Uterus (tissue), 4 donors: ENCODE results near the gene JPH3. TPM values are rescaled to one million over a fixed set of nuclear protein-coding genes. Genes with fewer than 3 reads are reported as not detected.

Experiments
- DNase-seq, 2 donors: peaks; one replicate each; pipeline ENCODE4 v3.0.0-alpha.2; 2019 to 2020
- H3K27ac ChIP-seq, 2 donors: fragments of 200-600 bp; sonication (generic); 1 replicate in 1 of 2; 2 replicates in 1 of 2; pipeline ENCODE4 v1.5.1; 2016 to 2018
- H3K27me3 ChIP-seq, 2 donors: fragments of 200-600 bp; sonication (generic); one replicate each; pipeline ENCODE4 v1.5.1; 2018 to 2019; ENCODE audit warnings: control low read depth in 1 of 2
- H3K36me3 ChIP-seq, 2 donors: fragments of 200-600 bp; sonication (generic); one replicate each; pipeline ENCODE4 v1.5.1; 2019; ENCODE audit warnings: control low read depth in 1 of 2
- H3K4me1 ChIP-seq, 2 donors: fragments of 200-600 bp; sonication (generic); one replicate each; pipeline ENCODE4 v1.5.1; 2018 to 2019; ENCODE audit warnings: control low read depth in 1 of 2
- H3K4me3 ChIP-seq, 2 donors: fragments of 200-600 bp; sonication (generic); 1 replicate in 1 of 2; 2 replicates in 1 of 2; pipeline ENCODE4 v1.5.1; 2018 to 2019; ENCODE audit warnings: mild to moderate bottlenecking in 1 of 2
- H3K9me3 ChIP-seq, 2 donors: fragments of 200-600 bp; sonication (generic); one replicate each; pipeline ENCODE4 v1.5.1; 2019; ENCODE audit warnings: control low read depth in 1 of 2
- POLR2A ChIP-seq, 2 donors: fragments of 450-650 bp; IDR thresholded peaks; one replicate each; pipeline ENCODE4 v1.6.1; 2016; ENCODE audit warnings: antibody characterized with exemption in 2 of 2, mild to moderate bottlenecking in 1 of 2, moderate library complexity in 1 of 2
- intact Hi-C: fragments of 100-400 bp; cut with DNase I; formaldehyde crosslinking; loops from one replicate; pipeline ENCODE4 v1.15.1; 2023; ENCODE audit warnings: low total_unique reads
- total RNA-seq, 4 donors: library from RNA; depleted of rRNA in 3 of 4; stranded (reverse); fragments of >200 nt in 3 of 4; gene quantifications; one replicate each; pipeline versions ENCODE4 v1.1.0 to v1.2.4, GENCODE V29; 2014 to 2023
- TF ChIP-seq, protein P1 (sequence below), 4 experiments: fragments of 200-600 bp in 2 of 4; fragments of 450-650 bp in 2 of 4; sonication (generic) in 2 of 4; IDR thresholded peaks; one replicate each; pipeline ENCODE4 v1.5.1; 2016 to 2019; ENCODE audit warnings: antibody characterized with exemption in 4 of 4, mild to moderate bottlenecking in 2 of 4, moderate library complexity in 1 of 4
- donor health status: DM: yes; HTN: yes; CAD: no.

The JPH3 gene
- total RNA-seq, 4 donors from 2014 or later = 0.27 to 1.1 TPM; not detected in 2

DNA sequence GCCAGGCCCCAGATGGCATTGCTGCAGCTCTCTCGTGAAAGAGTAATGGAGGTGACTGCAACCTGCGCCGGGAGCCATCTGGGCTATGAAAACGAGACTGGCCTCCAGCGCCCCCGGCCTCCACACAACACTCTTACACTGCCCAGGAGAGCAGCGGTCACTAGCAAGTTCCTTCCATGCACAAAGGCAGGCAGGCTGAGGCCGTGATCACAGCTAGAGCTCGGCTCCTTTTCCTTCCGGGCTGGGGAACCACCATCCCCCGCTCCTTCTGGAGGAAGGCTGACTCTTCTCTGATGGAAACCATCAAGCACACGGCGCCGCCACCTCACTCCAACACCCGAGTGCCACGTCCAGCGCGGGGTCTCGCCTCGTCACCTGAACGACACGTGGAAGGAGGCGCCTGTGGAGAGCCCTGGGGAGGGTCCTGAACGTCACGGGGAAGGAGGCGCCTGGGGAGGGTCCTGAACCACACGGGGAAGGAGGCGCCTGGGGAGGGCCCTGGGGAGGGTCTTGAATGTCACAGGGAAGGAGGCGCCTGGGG lies 101.6 kb downstream of the JPH3 start:
- Histone ChIP-seq H3K9me3 (no peaks in the 10 kb centered on the region), H3K4me3 (no peak overlapping the region), H3K27me3 (no peaks in the 10 kb centered on the region), H3K36me3 (no peaks in the 10 kb centered on the region), H3K4me1 (no peaks in the 10 kb centered on the region), H3K27ac (no peak overlapping the region)
- DNase-seq = no peak
- no peak for TF ChIP-seq POLR2A (IDR thresholded peaks at IDR 0.05)
- intact Hi-C loops = no loop called here

DNA sequence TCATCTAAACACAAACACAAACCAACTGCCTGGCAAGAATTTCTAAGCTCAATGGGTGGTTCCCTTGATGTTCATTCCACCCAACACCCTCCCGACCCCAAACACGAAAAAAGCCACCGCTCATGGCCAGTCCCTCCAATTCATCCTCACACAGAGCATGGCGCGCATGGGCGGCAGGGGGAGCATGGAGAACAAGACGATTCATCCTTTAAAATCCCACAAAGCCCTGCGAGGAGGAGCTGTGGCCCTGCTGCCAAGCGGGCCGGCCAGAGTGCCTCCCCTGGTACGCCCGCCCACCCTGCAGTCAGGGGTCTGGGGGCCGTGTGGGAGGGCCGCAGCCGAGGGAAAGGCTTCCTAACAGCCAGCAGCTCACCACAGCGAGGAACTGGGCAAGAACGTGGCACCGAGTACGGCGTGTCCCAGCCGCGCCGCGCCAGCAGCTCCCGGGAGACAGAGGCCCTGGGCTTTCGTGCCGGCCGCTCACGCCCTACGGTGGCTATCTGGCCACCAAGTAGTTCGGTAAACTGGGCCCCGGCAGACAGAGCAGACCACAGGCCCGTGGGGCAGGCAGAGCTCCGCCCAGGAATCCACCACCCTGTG lies 102.5 kb downstream of the JPH3 start:
- DNase-seq = no peak
- intact Hi-C loops = no loop called here
- TF ChIP-seq, protein P1, sequence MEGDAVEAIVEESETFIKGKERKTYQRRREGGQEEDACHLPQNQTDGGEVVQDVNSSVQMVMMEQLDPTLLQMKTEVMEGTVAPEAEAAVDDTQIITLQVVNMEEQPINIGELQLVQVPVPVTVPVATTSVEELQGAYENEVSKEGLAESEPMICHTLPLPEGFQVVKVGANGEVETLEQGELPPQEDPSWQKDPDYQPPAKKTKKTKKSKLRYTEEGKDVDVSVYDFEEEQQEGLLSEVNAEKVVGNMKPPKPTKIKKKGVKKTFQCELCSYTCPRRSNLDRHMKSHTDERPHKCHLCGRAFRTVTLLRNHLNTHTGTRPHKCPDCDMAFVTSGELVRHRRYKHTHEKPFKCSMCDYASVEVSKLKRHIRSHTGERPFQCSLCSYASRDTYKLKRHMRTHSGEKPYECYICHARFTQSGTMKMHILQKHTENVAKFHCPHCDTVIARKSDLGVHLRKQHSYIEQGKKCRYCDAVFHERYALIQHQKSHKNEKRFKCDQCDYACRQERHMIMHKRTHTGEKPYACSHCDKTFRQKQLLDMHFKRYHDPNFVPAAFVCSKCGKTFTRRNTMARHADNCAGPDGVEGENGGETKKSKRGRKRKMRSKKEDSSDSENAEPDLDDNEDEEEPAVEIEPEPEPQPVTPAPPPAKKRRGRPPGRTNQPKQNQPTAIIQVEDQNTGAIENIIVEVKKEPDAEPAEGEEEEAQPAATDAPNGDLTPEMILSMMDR (IDR thresholded peaks at IDR 0.05) = no peak
- TF ChIP-seq POLR2A (IDR thresholded peaks at IDR 0.05) = no peak
- Histone ChIP-seq H3K36me3 (no peaks in the 10 kb centered on the region), H3K27me3 (no peaks in the 10 kb centered on the region), H3K9me3 (no peaks in the 10 kb centered on the region), H3K4me1 (no peaks in the 10 kb centered on the region), H3K27ac (no peak overlapping the region), H3K4me3 (no peak overlapping the region)

DNA sequence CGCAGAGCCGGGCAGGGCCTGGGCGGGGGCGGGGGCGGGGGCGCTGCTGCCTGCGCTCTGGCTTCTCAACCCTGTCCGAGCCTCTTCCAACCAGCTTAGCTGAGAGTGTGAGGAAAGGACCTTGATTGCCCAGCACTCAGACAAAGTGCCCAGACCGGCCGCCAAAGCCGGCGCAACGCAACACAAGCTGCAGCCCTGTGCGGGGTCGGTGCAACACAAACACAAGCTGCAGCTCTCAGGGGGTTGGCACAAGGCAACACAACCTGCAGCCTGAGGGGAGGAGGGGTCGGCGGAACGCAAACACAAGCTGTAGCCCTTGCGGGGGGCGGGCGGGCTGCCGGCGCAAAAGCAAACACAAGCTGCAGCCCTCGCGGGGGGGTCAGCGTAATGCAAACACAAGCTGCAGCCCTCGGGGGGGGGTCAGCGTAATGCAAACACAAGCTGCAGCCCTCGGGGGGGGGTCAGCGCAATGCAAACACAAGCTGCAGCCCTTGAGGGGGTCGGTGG lies 103.5 kb downstream of the JPH3 start:
- TF ChIP-seq, protein P1 (IDR thresholded peaks at IDR 0.05) = no peak
- TF ChIP-seq POLR2A (IDR thresholded peaks at IDR 0.05) = no peak
- H3K27me3 ChIP-seq = no peaks in the 10 kb centered on the region
- intact Hi-C loops = no loop called here
- H3K36me3 ChIP-seq = no peaks in the 10 kb centered on the region
- no peaks in the 10 kb centered on the region for H3K4me1 ChIP-seq
- H3K27ac ChIP-seq = no peak overlapping the region
- H3K4me3 ChIP-seq = no peak overlapping the region
- no peaks in the 10 kb centered on the region for H3K9me3 ChIP-seq
- DNase-seq = no peak

DNA sequence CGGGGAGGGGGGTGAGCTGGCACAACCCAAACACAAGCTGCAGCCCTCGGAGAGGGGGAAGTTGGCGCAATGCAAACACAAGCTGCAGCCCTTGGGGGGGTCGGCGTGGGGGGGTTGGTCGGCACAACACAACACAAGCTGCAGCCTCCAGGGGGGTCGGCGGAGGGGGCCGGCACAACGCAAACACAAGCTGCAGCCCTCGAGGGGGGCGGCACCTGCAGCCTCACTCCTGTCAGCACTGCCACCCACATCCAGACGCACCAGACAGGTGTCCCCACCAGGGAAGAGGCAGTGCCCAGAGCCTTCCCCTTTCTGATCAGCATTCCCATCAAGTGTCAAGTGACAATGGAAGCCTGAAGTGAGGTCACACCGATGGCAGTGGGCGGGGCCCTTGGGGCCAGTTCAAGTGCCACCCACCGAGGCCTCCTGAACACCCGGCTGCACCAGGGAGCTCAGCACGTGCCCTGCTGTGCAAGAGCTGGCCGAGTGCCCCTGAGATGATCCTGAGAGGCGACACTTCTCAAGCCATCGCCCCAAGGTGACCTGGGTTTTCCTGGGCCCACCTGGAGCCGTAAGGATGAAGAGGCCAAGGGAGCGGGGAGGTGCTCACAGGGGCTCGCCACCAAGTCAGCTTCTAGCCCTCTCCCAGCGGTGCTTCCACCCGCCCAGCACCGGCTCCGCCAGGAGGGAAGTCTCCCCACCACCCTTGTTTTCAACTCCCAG lies 104.1 kb downstream of the JPH3 start:
- H3K4me3 ChIP-seq = no peak overlapping the region
- H3K36me3 ChIP-seq = no peaks in the 10 kb centered on the region
- H3K27me3 ChIP-seq = no peaks in the 10 kb centered on the region
- TF ChIP-seq POLR2A (IDR thresholded peaks at IDR 0.05) = no peak
- TF ChIP-seq, protein P1 (IDR thresholded peaks at IDR 0.05) = no peak
- intact Hi-C loops = no loop called here
- DNase-seq = no peak
- H3K27ac ChIP-seq = no peak overlapping the region
- H3K4me1 ChIP-seq = no peaks in the 10 kb centered on the region
- no peaks in the 10 kb centered on the region for H3K9me3 ChIP-seq

DNA sequence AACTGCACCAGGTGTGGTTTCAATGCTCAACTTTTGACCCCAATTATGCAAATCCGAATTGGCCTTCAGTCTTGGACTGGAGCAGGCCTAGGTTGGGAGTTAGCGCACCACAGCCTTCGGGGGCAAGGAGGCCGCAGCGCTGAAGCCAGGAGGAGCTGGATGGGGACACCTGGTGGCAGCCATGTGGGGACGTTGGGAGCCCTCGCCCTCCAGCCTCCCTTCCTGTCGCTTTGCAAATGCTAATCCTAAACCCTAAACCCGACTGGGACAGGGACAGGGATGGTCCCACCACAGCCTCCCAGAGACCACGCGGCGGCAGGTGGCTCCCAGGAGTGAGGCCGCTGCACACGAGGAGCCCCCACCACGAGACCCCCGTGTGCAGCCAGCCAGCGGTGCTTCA lies 104.8 kb downstream of the JPH3 start:
- no peak for TF ChIP-seq POLR2A (IDR thresholded peaks at IDR 0.05)
- TF ChIP-seq, protein P1 (IDR thresholded peaks at IDR 0.05) = no peak
- H3K36me3 ChIP-seq = no peaks in the 10 kb centered on the region

More for the DNA sequence above, 104.8 kb downstream of the JPH3 start:
- no peaks in the 10 kb centered on the region for H3K4me1 ChIP-seq
- intact Hi-C loops = no loop called here
- H3K4me3 ChIP-seq = no peak overlapping the region
- no peaks in the 10 kb centered on the region for H3K27me3 ChIP-seq
- no peak for DNase-seq
- no peaks in the 10 kb centered on the region for H3K9me3 ChIP-seq
- H3K27ac ChIP-seq = no peak overlapping the region
